Esophagus squamous epithelium (tissue), 4 donors: ENCODE measurements around the gene KRT13.

Experiments
- POLR2A ChIP-seq, 4 donors: fragments of 450-650 bp; IDR thresholded peaks; one replicate each; pipeline ENCODE4 v1.6.1; 2017; ENCODE audit warnings: antibody characterized with exemption in 4 of 4, mild to moderate bottlenecking in 4 of 4, moderate library complexity in 3 of 4
- TF ChIP-seq, protein P1 (sequence below), 6 experiments: fragments of 450-650 bp in 4 of 6; fragments of 200-600 bp in 2 of 6; sonication (generic) in 2 of 6; IDR thresholded peaks; one replicate each; pipeline ENCODE4 v1.5.1; 2016 to 2019; ENCODE audit warnings: antibody characterized with exemption in 6 of 6, mild to moderate bottlenecking in 4 of 6, moderate library complexity in 4 of 6

DNA sequence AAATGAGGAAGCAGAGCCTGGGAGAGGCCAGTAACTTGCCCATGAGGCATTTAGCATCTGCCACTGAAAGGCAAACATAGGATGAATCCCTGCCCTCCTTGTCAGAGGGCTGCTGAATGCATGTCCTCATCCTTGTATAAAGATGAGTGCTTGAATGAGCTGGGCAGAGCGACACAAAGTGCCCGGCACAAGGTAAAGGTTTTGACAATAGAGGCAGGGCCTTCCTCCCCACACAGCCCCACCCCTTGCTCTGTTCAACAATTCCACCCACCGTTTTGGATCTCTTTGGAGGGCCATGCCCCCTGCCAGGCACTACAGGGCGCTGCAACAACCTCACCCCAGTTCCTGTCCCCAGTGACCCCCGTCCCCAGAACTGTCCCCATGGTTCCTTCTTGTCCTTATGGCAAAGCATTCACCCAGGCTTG is 24.1 kb upstream of the KRT13 start:
- no peak for TF ChIP-seq POLR2A (IDR thresholded peaks at IDR 0.05)
- TF ChIP-seq, protein P1, sequence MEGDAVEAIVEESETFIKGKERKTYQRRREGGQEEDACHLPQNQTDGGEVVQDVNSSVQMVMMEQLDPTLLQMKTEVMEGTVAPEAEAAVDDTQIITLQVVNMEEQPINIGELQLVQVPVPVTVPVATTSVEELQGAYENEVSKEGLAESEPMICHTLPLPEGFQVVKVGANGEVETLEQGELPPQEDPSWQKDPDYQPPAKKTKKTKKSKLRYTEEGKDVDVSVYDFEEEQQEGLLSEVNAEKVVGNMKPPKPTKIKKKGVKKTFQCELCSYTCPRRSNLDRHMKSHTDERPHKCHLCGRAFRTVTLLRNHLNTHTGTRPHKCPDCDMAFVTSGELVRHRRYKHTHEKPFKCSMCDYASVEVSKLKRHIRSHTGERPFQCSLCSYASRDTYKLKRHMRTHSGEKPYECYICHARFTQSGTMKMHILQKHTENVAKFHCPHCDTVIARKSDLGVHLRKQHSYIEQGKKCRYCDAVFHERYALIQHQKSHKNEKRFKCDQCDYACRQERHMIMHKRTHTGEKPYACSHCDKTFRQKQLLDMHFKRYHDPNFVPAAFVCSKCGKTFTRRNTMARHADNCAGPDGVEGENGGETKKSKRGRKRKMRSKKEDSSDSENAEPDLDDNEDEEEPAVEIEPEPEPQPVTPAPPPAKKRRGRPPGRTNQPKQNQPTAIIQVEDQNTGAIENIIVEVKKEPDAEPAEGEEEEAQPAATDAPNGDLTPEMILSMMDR (IDR thresholded peaks at IDR 0.05): no peak
